VCaP (cell line): ENCODE measurements around the gene ZBTB42.

ENCODE experiments used
- H3K27ac ChIP-seq: fragments of 450-650 bp; 2 replicates; pipeline ENCODE4 v1.5.1; 2017
- CTCF ChIP-seq: fragments of 450-650 bp; conservative IDR thresholded peaks from 2 replicates; pipeline ENCODE4 v1.5.1; 2017; ENCODE audit warnings: mild to moderate bottlenecking, moderate library complexity

The ZBTB42 gene

GRCh38 chr14:104852280-104852663 is 51.4 kb downstream of the ZBTB42 start:
- H3K27ac ChIP-seq: no peak overlapping the region
- TF ChIP-seq CTCF: no peak
